K562 (cell line): ENCODE results near the gene NCOA1. TPM values are rescaled to one million over a fixed set of nuclear protein-coding genes. Genes with fewer than 3 reads are reported as not detected.

Experiments
- MYBL2 ChIP-seq, 2 experiments: fragments of 450-650 bp in 1 of 2; sonication (generic) in 1 of 2; formaldehyde crosslinking in 1 of 2; IDR thresholded peaks; 2 replicates each; pipeline versions ENCODE4 v1.6.1 to v1.8.1; 2017 to 2022; ENCODE audit warnings: borderline replicate concordance in 1 of 2, inconsistent platforms in 1 of 2, low read depth in 1 of 2, mild to moderate bottlenecking in 1 of 2, missing genetic modification reagents in 1 of 2, moderate library complexity in 1 of 2
- NFE2 ChIP-seq: IDR thresholded peaks from 2 replicates; pipeline ENCODE4 v1.6.1; 2014; ENCODE audit warnings: antibody characterized with exemption, low read depth
- NFYB ChIP-seq: IDR thresholded peaks from 2 replicates; pipeline ENCODE4 v1.6.1; 2011; ENCODE audit warnings: mild to moderate bottlenecking, moderate library complexity; ENCODE audit not compliant: insufficient read length; ENCODE audit errors: extremely low read depth
- PHF20 ChIP-seq: fragments of 450-650 bp; IDR thresholded peaks from 2 replicates; pipeline ENCODE4 v1.6.1; 2018; ENCODE audit not compliant: partially characterized antibody
- RBM39 ChIP-seq: fragments of 200-400 bp; formaldehyde crosslinking; optimal IDR thresholded peaks from 2 replicates; pipeline ENCODE3; 2018; ENCODE audit warnings: low read depth, low read length
- SAFB2 ChIP-seq: fragments of 200-400 bp; formaldehyde crosslinking; IDR thresholded peaks from 2 replicates; pipeline ENCODE4 v1.6.1; 2018; ENCODE audit warnings: borderline replicate concordance, low read length, low read depth, moderate library complexity; ENCODE audit not compliant: severe bottlenecking
- SRF ChIP-seq, 2 experiments: fragments of 250-450, 450-650 bp in 1 of 2; sonication (Bioruptor Pico) in 1 of 2; sonication (generic) in 1 of 2; formaldehyde crosslinking; IDR thresholded peaks; 2 replicates each; pipeline versions ENCODE4 v1.5.0 to v1.5.1; 2020 to 2022; ENCODE audit warnings: mild to moderate bottlenecking in 1 of 2, missing genetic modification reagents in 1 of 2
- SUPT5H ChIP-seq: fragments of 450-650 bp; IDR thresholded peaks from 2 replicates; pipeline ENCODE4 v1.6.1; 2016
- ZNF197 ChIP-seq: fragments of 200-800 bp; sonication (Bioruptor generic); IDR thresholded peaks from 2 replicates; pipeline ENCODE4 v1.6.1; 2016; ENCODE audit warnings: low read depth, missing genetic modification characterization, missing compliant biosample characterization
- ZNF316 ChIP-seq: fragments of 450-650 bp; IDR thresholded peaks from 2 replicates; pipeline ENCODE4 v1.6.1; 2016
- polyA plus RNA-seq, 8 experiments: library from polyadenylated mRNA; depleted of rRNA in 4 of 8; stranded (reverse) in 5 of 8; unstranded in 3 of 8; fragments of >200 nt; fragmentation: Nextera tagmentation in 2 of 8; fragmentation: Illumina TruSeq in 1 of 8; extraction: Ambion mirVana in 2 of 8; extraction: Trizol in 1 of 8; gene quantifications; 2 replicates each; pipeline versions ENCODE4 v1.2.1 to v1.2.3, GENCODE V29; 2011 to 2014; ENCODE audit warnings: inconsistent platforms in 1 of 8, missing spikeins in 1 of 8
- total RNA-seq, 7 experiments: library from RNA; depleted of rRNA in 6 of 7; stranded (reverse); fragments of >200 nt in 6 of 7; fragmentation: Illumina TruSeq in 2 of 7; extraction: Trizol in 2 of 7; gene quantifications; 2 replicates each; pipeline versions ENCODE4 v1.2.1 to v1.2.3, GENCODE V29; 2011 to 2021; ENCODE audit warnings: low replicate concordance in 1 of 7
- TF ChIP-seq, protein P1 (sequence below), 2 experiments: IDR thresholded peaks; 2 replicates each; pipeline ENCODE4 v1.6.1; 2012; ENCODE audit warnings: improper control_type of control experiment in 2 of 2, low read depth in 2 of 2, low read length in 2 of 2, borderline replicate concordance in 1 of 2
- TF ChIP-seq, protein P2 (sequence below): fragments of 450-650 bp; IDR thresholded peaks from 2 replicates; pipeline ENCODE4 v1.6.1; 2017; ENCODE audit warnings: antibody characterized with exemption, mild to moderate bottlenecking
- TF ChIP-seq, protein P3 (sequence below): fragments of 450-650 bp; IDR thresholded peaks from 2 replicates; pipeline ENCODE4 v1.6.1; 2014; ENCODE audit warnings: low read depth, mild to moderate bottlenecking, moderate library complexity, borderline replicate concordance
- TF ChIP-seq, protein P4 (sequence below): fragments of 450-650 bp; formaldehyde crosslinking; IDR thresholded peaks from 2 replicates; pipeline ENCODE4 v1.4.0; 2022; ENCODE audit warnings: missing genetic modification characterization

The NCOA1 gene
- total and polyA plus RNA-seq, 9 of the 15 experiments (the other 6 are each of a cell fraction or from before 2014, with no cell fraction given): 4.9 to 25.7 (median 17.0) TPM

DNA sequence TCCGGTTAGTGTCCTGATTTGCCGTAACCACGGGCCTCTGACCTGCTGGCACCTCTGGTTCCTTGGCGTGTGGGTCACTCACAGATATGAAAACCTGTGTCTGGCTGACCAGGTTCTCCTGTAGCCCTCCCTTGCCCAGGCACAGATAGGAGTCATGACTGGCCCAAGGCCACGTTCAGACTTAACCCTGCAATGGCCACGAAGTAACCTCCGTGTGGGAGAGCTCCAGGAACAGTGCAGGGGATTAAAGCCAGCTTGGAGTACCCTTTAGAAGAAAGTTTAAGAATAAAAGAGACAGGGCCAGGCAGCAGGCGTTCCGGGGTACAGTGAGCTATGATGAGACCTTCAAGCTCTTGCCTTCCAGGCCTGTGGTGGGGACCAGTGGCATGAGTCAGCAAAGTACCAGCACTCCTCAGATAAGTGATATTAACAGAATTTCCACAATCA is 327.7 kb downstream of the NCOA1 start (continued):
- no peak for TF ChIP-seq RBM39
- TF ChIP-seq SRF (CRISPR knock-in tag; IDR thresholded peaks at IDR 0.05): no peak
- no peak for TF ChIP-seq NFYB
- peak; percentile 70 for TF ChIP-seq ZNF316
- TF ChIP-seq SAFB2: no peak
- TF ChIP-seq PHF20: no peak
- no peak for TF ChIP-seq MYBL2 (IDR thresholded peaks at IDR 0.05; ENCODE audit: low read depth)
- TF ChIP-seq MYBL2 (CRISPR knock-in tag; IDR thresholded peaks at IDR 0.05; ENCODE audit: borderline replicate concordance): no peak
- TF ChIP-seq SUPT5H: no peak
- TF ChIP-seq, protein P1, sequence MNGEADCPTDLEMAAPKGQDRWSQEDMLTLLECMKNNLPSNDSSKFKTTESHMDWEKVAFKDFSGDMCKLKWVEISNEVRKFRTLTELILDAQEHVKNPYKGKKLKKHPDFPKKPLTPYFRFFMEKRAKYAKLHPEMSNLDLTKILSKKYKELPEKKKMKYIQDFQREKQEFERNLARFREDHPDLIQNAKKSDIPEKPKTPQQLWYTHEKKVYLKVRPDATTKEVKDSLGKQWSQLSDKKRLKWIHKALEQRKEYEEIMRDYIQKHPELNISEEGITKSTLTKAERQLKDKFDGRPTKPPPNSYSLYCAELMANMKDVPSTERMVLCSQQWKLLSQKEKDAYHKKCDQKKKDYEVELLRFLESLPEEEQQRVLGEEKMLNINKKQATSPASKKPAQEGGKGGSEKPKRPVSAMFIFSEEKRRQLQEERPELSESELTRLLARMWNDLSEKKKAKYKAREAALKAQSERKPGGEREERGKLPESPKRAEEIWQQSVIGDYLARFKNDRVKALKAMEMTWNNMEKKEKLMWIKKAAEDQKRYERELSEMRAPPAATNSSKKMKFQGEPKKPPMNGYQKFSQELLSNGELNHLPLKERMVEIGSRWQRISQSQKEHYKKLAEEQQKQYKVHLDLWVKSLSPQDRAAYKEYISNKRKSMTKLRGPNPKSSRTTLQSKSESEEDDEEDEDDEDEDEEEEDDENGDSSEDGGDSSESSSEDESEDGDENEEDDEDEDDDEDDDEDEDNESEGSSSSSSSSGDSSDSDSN (IDR thresholded peaks at IDR 0.05; ENCODE audit: borderline replicate concordance in 1 of 2, low read depth in 2 of 2, low read length in 2 of 2): no peak
- TF ChIP-seq NFE2: peak; percentile 81
- TF ChIP-seq, protein P2, sequence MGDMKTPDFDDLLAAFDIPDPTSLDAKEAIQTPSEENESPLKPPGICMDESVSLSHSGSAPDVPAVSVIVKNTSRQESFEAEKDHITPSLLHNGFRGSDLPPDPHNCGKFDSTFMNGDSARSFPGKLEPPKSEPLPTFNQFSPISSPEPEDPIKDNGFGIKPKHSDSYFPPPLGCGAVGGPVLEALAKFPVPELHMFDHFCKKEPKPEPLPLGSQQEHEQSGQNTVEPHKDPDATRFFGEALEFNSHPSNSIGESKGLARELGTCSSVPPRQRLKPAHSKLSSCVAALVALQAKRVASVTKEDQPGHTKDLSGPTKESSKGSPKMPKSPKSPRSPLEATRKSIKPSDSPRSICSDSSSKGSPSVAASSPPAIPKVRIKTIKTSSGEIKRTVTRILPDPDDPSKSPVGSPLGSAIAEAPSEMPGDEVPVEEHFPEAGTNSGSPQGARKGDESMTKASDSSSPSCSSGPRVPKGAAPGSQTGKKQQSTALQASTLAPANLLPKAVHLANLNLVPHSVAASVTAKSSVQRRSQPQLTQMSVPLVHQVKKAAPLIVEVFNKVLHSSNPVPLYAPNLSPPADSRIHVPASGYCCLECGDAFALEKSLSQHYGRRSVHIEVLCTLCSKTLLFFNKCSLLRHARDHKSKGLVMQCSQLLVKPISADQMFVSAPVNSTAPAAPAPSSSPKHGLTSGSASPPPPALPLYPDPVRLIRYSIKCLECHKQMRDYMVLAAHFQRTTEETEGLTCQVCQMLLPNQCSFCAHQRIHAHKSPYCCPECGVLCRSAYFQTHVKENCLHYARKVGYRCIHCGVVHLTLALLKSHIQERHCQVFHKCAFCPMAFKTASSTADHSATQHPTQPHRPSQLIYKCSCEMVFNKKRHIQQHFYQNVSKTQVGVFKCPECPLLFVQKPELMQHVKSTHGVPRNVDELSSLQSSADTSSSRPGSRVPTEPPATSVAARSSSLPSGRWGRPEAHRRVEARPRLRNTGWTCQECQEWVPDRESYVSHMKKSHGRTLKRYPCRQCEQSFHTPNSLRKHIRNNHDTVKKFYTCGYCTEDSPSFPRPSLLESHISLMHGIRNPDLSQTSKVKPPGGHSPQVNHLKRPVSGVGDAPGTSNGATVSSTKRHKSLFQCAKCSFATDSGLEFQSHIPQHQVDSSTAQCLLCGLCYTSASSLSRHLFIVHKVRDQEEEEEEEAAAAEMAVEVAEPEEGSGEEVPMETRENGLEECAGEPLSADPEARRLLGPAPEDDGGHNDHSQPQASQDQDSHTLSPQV: peak; percentile 45; the same call in 1 of the 2 replicates
- TF ChIP-seq, protein P3, sequence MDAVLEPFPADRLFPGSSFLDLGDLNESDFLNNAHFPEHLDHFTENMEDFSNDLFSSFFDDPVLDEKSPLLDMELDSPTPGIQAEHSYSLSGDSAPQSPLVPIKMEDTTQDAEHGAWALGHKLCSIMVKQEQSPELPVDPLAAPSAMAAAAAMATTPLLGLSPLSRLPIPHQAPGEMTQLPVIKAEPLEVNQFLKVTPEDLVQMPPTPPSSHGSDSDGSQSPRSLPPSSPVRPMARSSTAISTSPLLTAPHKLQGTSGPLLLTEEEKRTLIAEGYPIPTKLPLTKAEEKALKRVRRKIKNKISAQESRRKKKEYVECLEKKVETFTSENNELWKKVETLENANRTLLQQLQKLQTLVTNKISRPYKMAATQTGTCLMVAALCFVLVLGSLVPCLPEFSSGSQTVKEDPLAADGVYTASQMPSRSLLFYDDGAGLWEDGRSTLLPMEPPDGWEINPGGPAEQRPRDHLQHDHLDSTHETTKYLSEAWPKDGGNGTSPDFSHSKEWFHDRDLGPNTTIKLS: no peak
- TF ChIP-seq ZNF197 (CRISPR knock-in tag): 0 out of 2 replicates have a peak, but pooled peaks have one; percentile 22
- TF ChIP-seq, protein P4, sequence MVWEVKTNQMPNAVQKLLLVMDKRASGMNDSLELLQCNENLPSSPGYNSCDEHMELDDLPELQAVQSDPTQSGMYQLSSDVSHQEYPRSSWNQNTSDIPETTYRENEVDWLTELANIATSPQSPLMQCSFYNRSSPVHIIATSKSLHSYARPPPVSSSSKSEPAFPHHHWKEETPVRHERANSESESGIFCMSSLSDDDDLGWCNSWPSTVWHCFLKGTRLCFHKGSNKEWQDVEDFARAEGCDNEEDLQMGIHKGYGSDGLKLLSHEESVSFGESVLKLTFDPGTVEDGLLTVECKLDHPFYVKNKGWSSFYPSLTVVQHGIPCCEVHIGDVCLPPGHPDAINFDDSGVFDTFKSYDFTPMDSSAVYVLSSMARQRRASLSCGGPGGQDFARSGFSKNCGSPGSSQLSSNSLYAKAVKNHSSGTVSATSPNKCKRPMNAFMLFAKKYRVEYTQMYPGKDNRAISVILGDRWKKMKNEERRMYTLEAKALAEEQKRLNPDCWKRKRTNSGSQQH (CRISPR knock-in tag): no peak
